Measurements from ENCODE around the gene RANBP17. TPM values are rescaled to one million over a fixed set of nuclear protein-coding genes. Genes with fewer than 3 reads are reported as not detected.

RANBP17 gene
- total and polyA plus RNA-seq, 2 donors from 2014 or later: 2.0 to 15.4 TPM

DNA sequence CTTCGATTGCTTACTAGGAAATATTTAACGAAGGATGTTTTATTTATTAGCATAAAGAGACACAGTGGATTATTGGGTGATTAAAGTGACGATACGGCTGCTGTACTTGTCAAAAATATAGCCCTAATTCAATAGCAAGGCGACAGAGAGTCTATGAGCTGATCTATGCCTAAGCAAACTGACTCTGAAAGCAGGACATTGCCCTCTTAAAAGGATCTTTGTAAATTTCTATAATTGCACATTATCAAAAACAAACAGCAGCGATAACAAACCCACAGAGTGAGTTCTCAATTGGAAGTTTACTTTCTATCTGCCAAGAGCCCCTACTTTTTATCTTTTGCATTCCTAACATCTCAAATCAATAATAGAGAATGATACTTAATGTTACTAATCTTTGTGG is 478.7 kb downstream of the RANBP17 start:
- intact Hi-C loops (cut with DNase I): no loop called here
- no peak for TF ChIP-seq CTCF (IDR thresholded peaks at IDR 0.05; ENCODE audit: borderline replicate concordance, extremely low read depth, insufficient read depth)
- H3K9ac ChIP-seq (ENCODE audit: low read length in 3 of 3): no peak overlapping the region
- no peak for FAIRE-seq
- no peaks in the 10 kb centered on the region for H3K36me3 ChIP-seq (ENCODE audit: control insufficient read depth in 2 of 3, insufficient read depth in 3 of 3, low read length in 3 of 3)
- no peaks in the 10 kb centered on the region for H3K4me1 ChIP-seq (ENCODE audit: control insufficient read depth in 2 of 3, insufficient read depth in 2 of 3, low read depth in 1 of 3, low read length in 3 of 3)
- no peak overlapping the region for H3K4me3 ChIP-seq (ENCODE audit: low read length in 3 of 3)
- DNase-seq: no peak
- no peaks in the 10 kb centered on the region for H3K9me3 ChIP-seq (ENCODE audit: control insufficient read depth in 2 of 3, insufficient read depth in 1 of 3, low read length in 3 of 3)
- no peak overlapping the region for H3K27ac ChIP-seq (ENCODE audit: low read depth in 2 of 2, low read length in 2 of 2)
- H3K27me3 ChIP-seq (ENCODE audit: control insufficient read depth, insufficient read depth, low read length): peaks cover 7% of the 10 kb centered on the region

GRCh38 chr5:171342362-171343111 is 480.7 kb downstream of the RANBP17 start:
- DNase-seq: peak; percentile 33 to 81 (median 48)
- no peak overlapping the region for H3K9ac ChIP-seq (ENCODE audit: low read length in 3 of 3)
- H3K4me1 ChIP-seq (ENCODE audit: control insufficient read depth in 2 of 3, insufficient read depth in 2 of 3, low read depth in 1 of 3, low read length in 3 of 3): no peaks in the 10 kb centered on the region
- H3K27ac ChIP-seq (ENCODE audit: low read depth in 2 of 2, low read length in 2 of 2): no peak overlapping the region
- no peaks in the 10 kb centered on the region for H3K9me3 ChIP-seq (ENCODE audit: control insufficient read depth in 2 of 3, insufficient read depth in 1 of 3, low read length in 3 of 3)
- intact Hi-C loops (cut with DNase I): no loop called here
- H3K36me3 ChIP-seq (ENCODE audit: control insufficient read depth in 2 of 3, insufficient read depth in 3 of 3, low read length in 3 of 3): no peaks in the 10 kb centered on the region
- FAIRE-seq: no peak
- peak; percentile 48 for TF ChIP-seq CTCF (IDR thresholded peaks at IDR 0.05; ENCODE audit: borderline replicate concordance, extremely low read depth, insufficient read depth)
- peaks cover 2% of the 10 kb centered on the region for H3K27me3 ChIP-seq (ENCODE audit: control insufficient read depth, insufficient read depth, low read length)
- no peak overlapping the region for H3K4me3 ChIP-seq (ENCODE audit: low read length in 3 of 3)

GRCh38 chr5:171344936-171345608 is 483.3 kb downstream of the RANBP17 start:
- Histone ChIP-seq H3K4me1 (ENCODE audit: control insufficient read depth in 2 of 3, insufficient read depth in 2 of 3, low read depth in 1 of 3, low read length in 3 of 3) (no peaks in the 10 kb centered on the region), H3K36me3 (ENCODE audit: control insufficient read depth in 2 of 3, insufficient read depth in 3 of 3, low read length in 3 of 3) (no peaks in the 10 kb centered on the region), H3K27me3 (ENCODE audit: control insufficient read depth, insufficient read depth, low read length) (no peaks in the 10 kb centered on the region), H3K27ac (ENCODE audit: low read depth in 2 of 2, low read length in 2 of 2) (no peak overlapping the region), H3K9ac (ENCODE audit: low read length in 3 of 3) (no peak overlapping the region), H3K9me3 (ENCODE audit: control insufficient read depth in 2 of 3, insufficient read depth in 1 of 3, low read length in 3 of 3) (no peaks in the 10 kb centered on the region), H3K4me3 (ENCODE audit: low read length in 3 of 3) (no peak overlapping the region)
- FAIRE-seq (no peak), DNase-seq (peak in 1 of 5 donors; percentile 31)
- intact Hi-C loops (cut with DNase I): no loop called here
- TF ChIP-seq CTCF (IDR thresholded peaks at IDR 0.05; ENCODE audit: borderline replicate concordance, extremely low read depth, insufficient read depth): no peak

Other genes starting within 250 kb of the RANBP17 start
- gene GABRP, start 78.3 kb upstream of the RANBP17 start, total RNA-seq: 33.1 TPM
- 3.4 TPM for gene GABRP, start 78.3 kb upstream of the RANBP17 start, polyA plus RNA-seq (ENCODE audit: insufficient read depth, low read depth, low replicate concordance)